GM06990 (cell line): ENCODE data around the gene GNA12.
A peak's percentile ranks its signal among the peaks of the same experiment; 100 is the strongest.

ENCODE experiments used
- DNase-seq: peaks from one replicate; pipeline ENCODE4 v3.0.0-alpha.2; 2011; ENCODE audit not compliant: insufficient read length; ENCODE audit errors: extremely low read depth
- H3K27me3 ChIP-seq: replicated peaks from 2 replicates; pipeline ENCODE4 v1.6.0; 2011; ENCODE audit warnings: low read length; ENCODE audit not compliant: control insufficient read depth, insufficient read depth
- H3K36me3 ChIP-seq: 2 replicates; pipeline ENCODE4 v1.5.1; 2011; ENCODE audit warnings: low read length; ENCODE audit not compliant: control insufficient read depth, insufficient read depth
- H3K4me3 ChIP-seq: replicated peaks from 2 replicates; pipeline ENCODE4 v1.5.1; 2011; ENCODE audit warnings: low read depth, mild to moderate bottlenecking, control low read depth, low read length
- CTCF ChIP-seq: IDR thresholded peaks from 2 replicates; pipeline ENCODE4 v1.5.1; 2011; ENCODE audit warnings: low read length, control low read depth, mild to moderate bottlenecking, inconsistent platforms; ENCODE audit not compliant: insufficient read depth, poor library complexity, severe bottlenecking

GNA12 gene

GRCh38 chr7:2844153-2845033 lies at the start of gene GNA12:
Gene GNA12 (minus strand): TSS chr7:2844308. CDS start chr7:2844161, 147 bp downstream.
- Histone ChIP-seq H3K36me3 (no peaks in the 10 kb centered on the region), H3K27me3 (no peaks in the 10 kb centered on the region), H3K4me3 (peak within 1 kb of the TSS; percentile 79)
- TF ChIP-seq CTCF = no peak
- DNase-seq = peak; percentile 99

GRCh38 chr7:2893411-2893861 lies 49.3 kb upstream of the GNA12 start:
- H3K4me3 ChIP-seq = peak overlapping the region; percentile 58
- no peaks in the 10 kb centered on the region for H3K36me3 ChIP-seq
- H3K27me3 ChIP-seq = no peaks in the 10 kb centered on the region
- peak; percentile 38 for DNase-seq
- TF ChIP-seq CTCF = no peak

- Histone ChIP-seq H3K27me3 (no peaks in the 10 kb centered on the region), H3K4me3 (no peak overlapping the region), H3K36me3 (no peaks in the 10 kb centered on the region)
- no peak for TF ChIP-seq CTCF
- no peak for DNase-seq
Measured at GRCh38 chr7:2892549-2892948, 48.4 kb upstream of the GNA12 start.

- no peaks in the 10 kb centered on the region for H3K27me3 ChIP-seq
- H3K36me3 ChIP-seq = no peaks in the 10 kb centered on the region
- no peak overlapping the region for H3K4me3 ChIP-seq
- DNase-seq = no peak
- TF ChIP-seq CTCF = no peak
Measured at GRCh38 chr7:2887816-2888215, 43.7 kb upstream of the GNA12 start.

- DNase-seq = no peak
- H3K27me3 ChIP-seq = no peaks in the 10 kb centered on the region
- no peak overlapping the region for H3K4me3 ChIP-seq
- no peaks in the 10 kb centered on the region for H3K36me3 ChIP-seq
- TF ChIP-seq CTCF = peak; percentile 92
Measured at GRCh38 chr7:2886900-2887299, 42.8 kb upstream of the GNA12 start.
